Right lung (tissue), 5 donors: Measurements from ENCODE around the gene ZIC1. TPM values are rescaled to one million over a fixed set of nuclear protein-coding genes. Genes with fewer than 3 reads are reported as not detected.
A peak's percentile ranks its signal among the peaks of the same experiment; 100 is the strongest.

Experiments
- DNase-seq, 2 donors: peaks; one replicate each; pipeline ENCODE4 v3.0.0-alpha.2; 2013
- polyA plus RNA-seq, 5 donors: library from polyadenylated mRNA; unstranded; fragments of 120-200 nt; gene quantifications; one replicate each; pipeline versions ENCODE4 v1.2.1 to v1.2.3, GENCODE V29; 2013; ENCODE audit warnings: inconsistent platforms in 1 of 5, low replicate concordance in 1 of 5; ENCODE audit not compliant: insufficient read length in 5 of 5, insufficient read depth in 1 of 5

The ZIC1 gene
- polyA plus RNA-seq, 5 donors: 0.28 to 0.87 TPM; not detected in 3

DNA sequence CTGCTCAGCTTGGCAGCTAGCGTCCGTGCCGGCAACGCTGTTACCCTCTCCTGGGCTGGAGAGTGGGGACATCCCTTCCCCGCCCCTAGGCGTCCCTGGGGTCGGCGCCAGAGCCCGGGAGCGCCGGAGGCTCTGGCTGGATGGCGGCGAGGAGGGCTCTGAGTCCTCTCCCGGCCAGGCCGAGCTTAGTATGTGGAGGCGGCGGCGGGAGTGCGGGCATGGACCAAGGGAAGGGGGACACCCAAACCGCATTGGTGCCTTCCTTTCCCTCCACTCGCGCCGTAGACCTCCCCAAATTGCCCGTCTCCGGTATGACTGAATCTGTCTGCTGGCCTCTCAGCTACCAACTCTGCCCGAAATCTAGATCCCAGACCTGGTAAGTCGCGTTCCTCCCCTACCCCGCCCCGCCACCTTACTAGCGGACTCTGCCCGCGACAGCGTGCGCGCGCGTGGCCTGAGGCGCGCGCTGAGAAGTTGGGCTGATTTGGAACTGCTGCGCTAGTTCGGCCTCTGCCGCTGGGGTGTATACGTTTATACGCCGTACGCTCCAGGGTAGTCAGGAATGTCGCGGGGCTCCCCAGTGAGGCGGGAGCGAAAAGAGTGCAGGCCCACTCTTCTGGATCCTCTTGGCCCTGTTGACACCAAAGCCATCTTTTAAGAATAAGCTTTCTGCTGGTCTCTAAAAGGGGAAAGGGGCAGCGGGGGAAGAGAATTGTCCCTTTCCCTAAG, 12.2 kb downstream of the ZIC1 start:
- peak in 1 of 2 donors; percentile 31 for DNase-seq

GRCh38 chr3:147422196-147422595, 13.0 kb downstream of the ZIC1 start:
- no peak for DNase-seq

DNA sequence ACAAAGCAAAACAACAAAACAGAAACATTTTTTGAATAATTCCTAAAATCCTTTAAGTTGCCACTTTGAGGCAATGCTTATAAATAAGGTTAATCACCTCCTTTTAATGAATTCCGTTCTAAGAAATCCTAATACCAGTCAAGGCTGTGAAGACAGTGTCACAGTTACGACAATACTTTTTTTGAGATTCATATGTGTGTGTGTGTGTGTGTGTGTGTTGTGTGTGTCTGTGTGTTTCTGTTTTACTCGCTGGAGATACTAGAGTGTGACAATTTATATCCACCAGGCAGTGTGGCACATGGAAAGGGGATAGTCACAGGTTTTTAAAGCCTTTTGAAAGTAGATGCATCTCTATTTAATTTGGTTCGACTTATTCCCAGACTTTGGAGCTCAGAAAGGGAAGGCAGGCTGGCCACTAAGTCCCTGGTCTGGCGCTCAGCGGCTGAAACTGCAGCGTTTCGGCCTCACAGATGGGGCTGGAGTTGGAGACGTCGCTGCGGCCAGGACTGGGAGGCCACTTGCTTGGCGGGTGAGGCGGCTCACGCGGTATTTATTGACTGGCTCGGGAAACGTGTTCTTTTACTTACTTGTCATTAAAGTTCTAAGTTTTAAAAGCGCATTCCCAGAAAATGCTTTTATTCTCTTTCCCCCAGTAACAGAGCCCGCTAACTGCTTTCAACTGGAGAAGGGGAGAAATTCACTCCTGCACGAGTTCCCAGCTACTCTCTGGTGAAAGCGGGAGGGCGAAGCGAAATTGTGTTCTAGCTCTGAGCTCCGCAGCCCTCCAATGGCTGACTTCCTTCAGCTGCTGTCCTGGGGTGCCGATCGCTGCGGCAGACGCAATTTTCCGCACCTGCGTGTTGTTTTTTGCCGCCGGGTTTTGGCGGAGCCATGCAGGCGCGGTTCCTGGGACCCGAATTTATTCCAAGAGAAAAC, 13.7 kb downstream of the ZIC1 start:
- DNase-seq: peak in 1 of 2 donors; percentile 24

DNA sequence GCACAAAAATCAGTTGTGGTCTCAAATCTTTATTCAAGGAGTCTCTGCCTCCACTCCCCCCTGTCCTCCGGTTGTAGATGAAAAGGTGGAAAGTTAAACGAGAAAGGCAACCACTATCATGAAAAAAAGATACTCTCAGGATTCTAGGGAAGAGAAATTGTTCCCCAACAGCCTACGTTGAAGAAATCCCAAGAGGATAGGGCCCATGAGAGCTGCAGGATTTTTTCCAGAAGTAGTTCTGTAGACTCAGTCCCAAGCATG, 14.3 kb downstream of the ZIC1 start:
- DNase-seq: no peak

- no peak for DNase-seq
Measured at GRCh38 chr3:147423798-147424580, 14.8 kb downstream of the ZIC1 start.

DNA sequence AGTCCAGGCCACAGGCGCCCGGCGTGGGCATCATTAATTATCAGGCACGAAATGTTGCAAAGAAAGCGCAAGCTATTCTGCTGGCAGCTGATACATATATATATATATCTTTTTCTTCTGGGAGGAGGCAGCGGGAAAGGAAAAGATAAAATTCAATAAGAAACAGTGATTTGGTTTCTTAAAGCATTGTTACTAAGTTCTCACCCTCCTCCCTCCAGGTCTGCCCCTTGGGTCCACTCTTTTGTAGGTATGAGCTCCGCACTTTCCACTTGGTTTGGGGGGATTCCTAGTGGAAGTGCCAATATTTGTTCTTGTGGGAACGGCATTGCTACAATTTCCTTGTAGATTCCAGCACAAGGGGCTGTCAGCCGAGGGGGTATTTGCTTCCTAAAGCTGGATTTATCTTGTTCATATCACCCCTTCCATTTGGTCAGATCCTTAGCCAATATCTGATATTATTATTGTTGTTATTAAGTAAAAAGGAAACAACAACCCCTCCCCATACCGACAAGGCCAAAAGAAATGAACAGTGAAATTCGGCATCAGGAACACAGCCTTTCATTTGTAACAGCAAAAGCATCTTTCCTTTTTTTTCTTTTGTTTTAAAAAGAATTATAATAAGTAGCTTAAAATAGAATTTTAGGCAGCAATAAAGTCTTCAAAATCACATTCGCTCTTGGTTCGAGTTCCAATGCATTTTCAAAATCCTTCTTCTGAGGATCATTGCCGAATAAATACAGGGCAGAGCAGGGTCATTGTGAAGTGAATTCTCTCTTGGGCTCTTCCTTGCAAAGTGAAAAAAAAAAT, 15.6 kb downstream of the ZIC1 start:
- DNase-seq: no peak

- no peak for DNase-seq
Measured at GRCh38 chr3:147425388-147425850, 16.3 kb downstream of the ZIC1 start.

DNA sequence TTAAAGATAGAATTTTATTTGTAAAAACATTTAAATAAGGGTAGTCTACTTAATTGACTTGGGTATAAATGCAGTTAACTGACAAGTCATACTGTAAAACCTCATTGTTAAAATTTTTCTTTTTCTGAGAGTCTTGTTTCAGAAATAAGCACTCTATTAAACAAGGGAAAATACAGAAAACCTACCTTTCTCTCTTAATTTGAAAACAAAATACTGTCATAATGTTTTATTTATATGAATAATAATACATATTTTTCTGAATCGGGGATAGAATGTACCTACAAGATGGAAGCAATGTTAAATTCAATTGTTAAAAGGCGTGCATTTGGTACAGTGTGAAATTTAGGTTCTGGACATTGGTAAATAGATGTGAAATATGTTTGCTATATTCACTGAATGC, 17.8 kb downstream of the ZIC1 start:
- no peak for DNase-seq

DNA sequence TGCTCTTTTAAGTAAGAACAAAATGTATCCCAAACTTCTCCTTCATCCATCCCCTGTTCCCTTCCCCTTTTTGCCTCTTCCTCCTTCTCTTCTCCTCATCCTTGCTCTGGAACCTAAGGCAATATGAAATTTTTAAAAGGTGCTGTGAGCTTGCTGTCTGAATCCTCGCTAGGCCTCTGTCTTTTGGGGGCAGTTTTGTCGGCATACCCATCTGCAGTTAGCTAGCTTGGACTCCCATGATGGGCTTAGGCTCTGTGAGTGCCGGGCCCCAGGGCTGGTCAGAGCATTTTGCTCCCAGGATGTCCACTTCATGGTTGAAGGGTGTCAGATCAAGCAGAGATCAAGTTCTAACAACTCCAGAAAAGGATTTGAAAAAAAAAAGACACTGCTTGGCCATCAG, 18.6 kb downstream of the ZIC1 start:
- no peak for DNase-seq

- no peak for DNase-seq
Measured at GRCh38 chr3:147428326-147428725, 19.2 kb downstream of the ZIC1 start.

GRCh38 chr3:147428754-147429153, 19.6 kb downstream of the ZIC1 start:
- no peak for DNase-seq

GRCh38 chr3:147431751-147432150, 22.6 kb downstream of the ZIC1 start:
- no peak for DNase-seq

DNA sequence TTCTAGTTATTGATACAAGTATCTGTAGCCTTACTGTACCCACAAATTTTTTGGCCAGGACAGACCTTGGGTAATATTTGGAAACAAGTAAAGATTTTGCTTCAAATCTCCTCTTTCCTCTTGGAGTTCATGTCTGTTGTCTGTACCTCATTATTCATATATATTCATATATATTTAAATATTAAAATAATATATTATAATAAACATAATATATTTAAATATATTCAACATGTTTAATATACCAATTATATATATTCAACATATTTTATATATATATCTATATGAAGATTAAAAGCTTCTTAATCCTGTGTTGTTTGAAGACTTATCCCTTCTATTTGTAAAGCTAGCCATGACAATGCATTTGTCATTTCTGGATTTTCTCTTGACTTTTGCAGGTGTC, 38.1 kb downstream of the ZIC1 start:
- DNase-seq: no peak

DNA sequence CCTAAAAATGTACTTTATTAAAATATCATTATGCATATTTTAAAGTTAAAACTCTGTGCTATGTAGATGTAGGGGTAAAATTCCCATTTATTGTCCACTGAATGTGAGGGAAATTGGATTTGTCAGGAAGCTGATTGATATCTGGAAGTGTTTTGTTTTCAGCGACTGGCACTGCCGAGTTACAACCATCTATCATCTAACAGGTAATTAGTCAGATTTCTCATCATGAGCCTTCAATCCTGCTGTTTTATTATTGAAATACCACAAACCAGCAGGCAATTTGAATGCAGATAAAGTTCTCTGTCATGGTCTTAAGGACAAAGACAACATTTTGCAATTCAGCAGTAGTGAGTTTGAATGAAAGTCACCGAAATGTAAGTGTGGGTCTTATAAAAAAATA, 40.5 kb downstream of the ZIC1 start:
- no peak for DNase-seq

- DNase-seq: peak; percentile 35 to 48
Measured at GRCh38 chr3:147458995-147459704, 50.0 kb downstream of the ZIC1 start.

DNA sequence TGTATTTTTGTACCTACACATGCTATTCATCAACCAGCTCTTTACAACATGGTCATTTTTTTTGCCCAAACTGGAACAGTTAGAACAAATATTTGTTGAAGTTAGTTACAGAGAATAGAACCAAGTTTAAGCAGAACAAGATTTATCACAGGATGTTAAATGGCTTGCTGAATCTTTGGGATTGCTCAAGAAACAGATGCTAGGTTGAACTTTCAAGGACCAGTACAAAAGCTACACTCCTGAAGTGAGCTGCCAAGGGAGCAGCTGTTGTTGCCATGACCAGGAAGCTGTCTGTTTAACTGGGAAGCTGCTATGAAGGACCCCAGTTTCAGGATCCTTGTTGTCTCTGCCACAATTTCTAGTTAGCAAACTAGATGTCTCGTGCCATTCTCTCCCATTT, 53.7 kb downstream of the ZIC1 start:
- peak in 1 of 2 donors; percentile 1 for DNase-seq
